ENCODE measurements around the gene TRMT1. TPM values are rescaled to one million over a fixed set of nuclear protein-coding genes. Genes with fewer than 3 reads are reported as not detected.

TRMT1 gene
- total RNA-seq, 1 experiment from 2014 or later: 91.8 TPM

- ATAC-seq: peak; percentile 23; the same call in 1 of the 2 replicates
- Histone ChIP-seq H4K20me1 (ENCODE audit: low read length) (no peaks in the 10 kb centered on the region), H3F3A (ENCODE audit: low read length, unreplicated experiment) (no peaks in the 10 kb centered on the region), H3K4me1 (ENCODE audit: insufficient read depth, low read length) (no peaks in the 10 kb centered on the region), H3K9me2 (replicated peaks; ENCODE audit: low read length) (no peaks in the 10 kb centered on the region), H3K4me3 (ENCODE audit: low read length) (no peak overlapping the region), H3K27me3 (ENCODE audit: low read length) (no peaks in the 10 kb centered on the region), H2AFZ (ENCODE audit: low read length) (no peak overlapping the region), H3K9me3 (ENCODE audit: low read length) (no peaks in the 10 kb centered on the region), H3K27ac (ENCODE audit: low read length) (no peak overlapping the region), H3K9ac (ENCODE audit: low read length) (no peak overlapping the region), H3K4me2 (ENCODE audit: low read length) (no peak overlapping the region), H3K36me3 (ENCODE audit: low read depth, low read length) (peaks cover 8% of the 10 kb centered on the region; the same call in 1 of the 2 replicates), H3K79me2 (ENCODE audit: low read length) (peaks cover 4% of the 10 kb centered on the region; the same call in 1 of the 2 replicates)
- POLR2A ChIA-PET (ENCODE audit: unreplicated experiment): no interaction called here
- TF ChIP-seq CTCF (conservative IDR thresholded peaks at IDR 0.05; ENCODE audit: low read depth, low read length) (no peak), EZH2 (IDR thresholded peaks at IDR 0.05; ENCODE audit: low read length, unreplicated experiment) (no peak), EZH2phosphoT487 (IDR thresholded peaks at IDR 0.05; ENCODE audit: borderline replicate concordance, low read length) (no peak)
- intact Hi-C loops (cut with micrococcal nuclease): no loop called here
- DNase-seq: no peak
- BruUV-seq (replicated peaks): no TSS peak
- CTCF ChIA-PET: interaction anchor here (0.8 kb wide), 1 partner anchor 36 kb away, joined by 3 read pairs; no protein-coding TSS in a partner anchor
Observed at GRCh38 chr19:13069415-13070359, 46.9 kb downstream of the TRMT1 start.

GRCh38 chr19:13068085-13068846 is 48.3 kb downstream of the TRMT1 start:
- CTCF ChIA-PET: no interaction called here
- BruUV-seq (replicated peaks): no TSS peak

More at GRCh38 chr19:13068085-13068846, 48.3 kb downstream of the TRMT1 start:
- TF ChIP-seq EZH2phosphoT487 (IDR thresholded peaks at IDR 0.05; ENCODE audit: borderline replicate concordance, low read length) (no peak), CTCF (conservative IDR thresholded peaks at IDR 0.05; ENCODE audit: low read depth, low read length) (no peak)
- H3K36me3 ChIP-seq (ENCODE audit: low read depth, low read length): no peaks in the 10 kb centered on the region
- intact Hi-C loops (cut with micrococcal nuclease): no loop called here
- no peak overlapping the region for H3K27ac ChIP-seq (ENCODE audit: low read length)
- H3K4me1 ChIP-seq (ENCODE audit: insufficient read depth, low read length): no peaks in the 10 kb centered on the region
- ATAC-seq: no peak
- H3K9ac ChIP-seq (ENCODE audit: low read length): no peak overlapping the region
- H3K27me3 ChIP-seq (ENCODE audit: low read length): no peaks in the 10 kb centered on the region
- POLR2A ChIA-PET (ENCODE audit: unreplicated experiment): no interaction called here
- H3K4me2 ChIP-seq (ENCODE audit: low read length): no peak overlapping the region
- no peaks in the 10 kb centered on the region for H3F3A ChIP-seq (ENCODE audit: low read length, unreplicated experiment)
- no peak overlapping the region for H2AFZ ChIP-seq (ENCODE audit: low read length)
- no peaks in the 10 kb centered on the region for H4K20me1 ChIP-seq (ENCODE audit: low read length)
- DNase-seq: no peak
- H3K4me3 ChIP-seq (ENCODE audit: low read length): no peak overlapping the region
- H3K79me2 ChIP-seq (ENCODE audit: low read length): peaks cover 12% of the 10 kb centered on the region; the same call in 1 of the 2 replicates
- no peaks in the 10 kb centered on the region for H3K9me3 ChIP-seq (ENCODE audit: low read length)
- H3K9me2 ChIP-seq (replicated peaks; ENCODE audit: low read length): no peaks in the 10 kb centered on the region

All from PC-3 (cell line).